Stimulated activated CD8-positive, alpha-beta memory T cell treated with anti-CD3 and anti-CD28 coated beads, Interleukin-7, amount 100 ng/mL, for 1 hour (primary cell): ENCODE results near the gene MFSD6.
A peak's percentile ranks its signal among the peaks of the same experiment; 100 is the strongest.

ENCODE experiments used
- DNase-seq, 2 donors: peaks; one replicate each; pipeline ENCODE4 v3.0.0-alpha.2; 2020; ENCODE audit warnings: low read depth in 2 of 2

The MFSD6 gene

GRCh38 chr2:190529486-190530247 is 121.5 kb downstream of the MFSD6 start:
- no peak for DNase-seq

- no peak for DNase-seq
Observed at GRCh38 chr2:190530248-190530900, 122.2 kb downstream of the MFSD6 start.

- no peak for DNase-seq
Observed at GRCh38 chr2:190532581-190532980, 124.4 kb downstream of the MFSD6 start.

DNA sequence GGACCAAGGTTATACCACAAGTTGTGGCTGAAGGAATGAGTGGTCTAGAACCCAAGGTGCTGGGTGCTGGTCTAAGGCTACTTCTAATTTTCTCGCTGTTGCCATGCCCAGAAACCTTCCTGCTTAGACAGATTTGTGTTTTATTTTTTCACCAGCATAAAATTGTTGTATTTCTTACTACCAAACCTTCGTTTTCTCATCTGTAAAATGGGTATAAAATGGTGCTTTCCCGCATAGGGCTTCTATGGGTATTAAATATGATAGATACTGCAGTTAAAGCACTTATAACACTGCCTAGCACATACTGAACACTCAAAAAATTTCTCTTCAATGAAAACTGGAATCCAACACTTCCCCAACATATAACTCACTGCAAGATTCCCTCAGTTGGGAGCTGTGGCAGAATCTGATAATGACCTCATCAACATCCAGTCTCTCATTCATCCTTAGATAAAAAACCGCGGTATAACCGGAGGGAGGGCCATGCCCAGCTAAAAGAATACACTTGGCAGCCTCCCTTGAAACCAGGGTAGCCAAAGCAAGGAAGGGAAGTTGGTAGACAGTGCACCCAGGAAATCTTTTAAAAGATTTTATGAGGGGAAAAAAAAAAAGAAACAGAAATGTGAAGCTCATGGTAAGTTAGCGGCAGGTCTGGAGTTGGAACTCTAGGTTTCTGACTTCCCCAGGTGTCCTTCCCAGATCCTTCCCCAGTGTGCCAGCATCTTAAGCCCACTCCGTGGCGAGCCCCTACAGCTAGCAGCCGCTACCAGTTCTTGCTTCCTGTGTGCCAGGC is 125.2 kb downstream of the MFSD6 start:
- no peak for DNase-seq

- DNase-seq = peak in 1 of 2 donors; percentile 8
Observed at GRCh38 chr2:190533968-190534309, 125.8 kb downstream of the MFSD6 start.

DNA sequence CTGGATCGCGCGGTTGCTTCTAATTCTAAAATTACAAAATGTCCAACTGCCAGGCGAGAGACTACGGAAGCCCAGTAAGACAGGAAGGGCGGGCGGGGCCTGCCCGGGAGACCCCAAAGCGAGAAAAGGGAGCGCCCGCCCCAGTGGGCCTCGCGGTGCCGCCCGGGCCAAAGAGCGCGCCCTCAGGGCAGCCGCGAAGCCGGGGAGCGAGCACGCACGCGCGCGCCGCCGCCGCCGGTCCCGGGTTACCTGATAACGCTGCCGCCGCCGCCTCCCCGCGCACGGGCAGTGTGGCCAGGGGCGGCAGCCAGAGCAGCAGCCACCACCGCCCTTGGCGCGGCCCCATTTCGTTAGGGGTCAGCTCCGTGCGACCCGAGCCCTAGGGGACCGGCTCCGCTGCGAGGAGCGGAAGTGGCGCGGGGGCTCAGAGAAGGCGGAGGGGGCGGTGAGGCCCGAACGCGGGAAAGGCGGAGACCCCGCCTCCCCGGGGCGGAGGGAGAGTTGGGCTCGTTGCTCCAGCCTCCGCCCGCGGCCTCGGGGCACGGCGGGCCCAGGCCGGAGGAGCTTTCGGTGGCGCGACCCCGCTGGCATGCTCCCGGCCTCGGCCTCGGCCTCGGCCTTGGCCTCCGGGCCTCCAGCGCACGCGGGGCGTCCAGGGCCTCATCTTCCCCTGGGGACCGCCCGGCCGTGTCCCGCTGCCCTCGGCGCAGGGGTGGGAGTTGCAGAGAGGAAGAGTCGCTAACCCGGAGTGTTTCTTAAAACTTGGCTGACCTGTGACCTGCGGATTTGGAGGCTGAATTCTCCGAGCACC is 126.4 kb downstream of the MFSD6 start, which contains the start of gene NEMP2:
Gene NEMP2 (minus strand): TSS at position 413 of the 811 bp plus-strand sequence. CDS start 67 bp downstream, at position 346.
- peak; percentile 62 to 73 for DNase-seq

GRCh38 chr2:190535121-190535439 is 126.9 kb downstream of the MFSD6 start:
- DNase-seq = no peak

GRCh38 chr2:190535586-190535985 is 127.4 kb downstream of the MFSD6 start:
- no peak for DNase-seq

GRCh38 chr2:190537765-190538164 is 129.6 kb downstream of the MFSD6 start:
- DNase-seq = no peak

GRCh38 chr2:190538201-190538600 is 130.0 kb downstream of the MFSD6 start:
- DNase-seq = no peak

DNA sequence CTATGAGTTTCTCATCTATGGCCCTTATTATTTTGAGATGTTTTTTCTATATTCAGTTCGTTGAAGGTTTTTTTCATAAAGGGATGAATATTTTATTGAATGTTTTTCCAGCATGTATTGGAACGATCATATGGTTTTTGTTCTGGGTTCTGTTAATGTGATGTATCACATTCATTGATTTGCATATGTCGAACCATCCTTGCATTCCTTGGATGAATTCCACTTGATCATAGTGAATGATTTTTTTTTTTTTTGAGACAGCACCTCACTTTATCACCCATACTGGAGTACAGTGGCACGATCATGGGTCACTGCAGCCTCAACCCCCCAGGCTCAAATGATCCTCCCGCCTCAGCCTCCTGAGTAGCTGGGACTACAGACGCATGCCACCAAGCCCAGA is 131.9 kb downstream of the MFSD6 start:
- no peak for DNase-seq

- no peak for DNase-seq
Observed at GRCh38 chr2:190545093-190545492, 136.9 kb downstream of the MFSD6 start.

DNA sequence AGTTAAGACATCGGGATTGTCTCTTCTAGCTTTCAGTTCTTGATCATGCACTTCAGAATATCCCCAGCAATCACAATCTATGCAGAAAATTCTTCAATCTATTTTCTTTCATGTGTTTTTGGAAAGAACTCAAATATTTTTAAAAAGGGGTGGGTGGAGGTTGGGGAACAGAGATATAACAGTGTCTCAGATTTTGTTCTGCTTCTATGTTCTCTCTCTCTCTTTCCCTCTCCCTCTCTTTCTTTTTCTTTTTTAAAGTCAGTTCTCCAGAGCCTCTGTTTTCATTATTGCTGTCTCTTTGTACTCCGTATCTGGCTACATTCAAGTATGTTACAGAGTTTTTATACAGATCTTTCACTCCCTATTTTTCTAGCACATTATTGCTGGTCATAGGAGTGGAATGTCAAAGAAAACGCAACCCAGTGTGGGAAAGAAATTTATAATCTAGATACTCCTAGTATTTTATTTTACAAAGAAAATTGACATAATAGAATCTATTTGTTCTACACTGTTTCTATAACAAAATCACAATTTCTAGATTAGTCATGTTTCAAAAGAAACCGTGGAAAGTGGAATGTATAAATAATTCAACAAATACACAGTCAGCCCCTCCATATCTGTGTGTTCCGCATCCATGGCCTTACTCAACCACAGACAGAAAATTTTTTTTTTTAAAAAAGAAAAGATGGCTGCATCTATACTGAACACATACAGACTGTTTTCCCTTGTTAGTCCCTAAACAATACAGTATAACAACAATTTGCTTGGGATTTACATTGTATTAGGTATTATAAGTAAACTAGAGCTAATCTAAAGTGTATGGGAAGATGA is 137.6 kb downstream of the MFSD6 start:
- DNase-seq = no peak

GRCh38 chr2:190546734-190547133 is 138.6 kb downstream of the MFSD6 start:
- DNase-seq = no peak

DNA sequence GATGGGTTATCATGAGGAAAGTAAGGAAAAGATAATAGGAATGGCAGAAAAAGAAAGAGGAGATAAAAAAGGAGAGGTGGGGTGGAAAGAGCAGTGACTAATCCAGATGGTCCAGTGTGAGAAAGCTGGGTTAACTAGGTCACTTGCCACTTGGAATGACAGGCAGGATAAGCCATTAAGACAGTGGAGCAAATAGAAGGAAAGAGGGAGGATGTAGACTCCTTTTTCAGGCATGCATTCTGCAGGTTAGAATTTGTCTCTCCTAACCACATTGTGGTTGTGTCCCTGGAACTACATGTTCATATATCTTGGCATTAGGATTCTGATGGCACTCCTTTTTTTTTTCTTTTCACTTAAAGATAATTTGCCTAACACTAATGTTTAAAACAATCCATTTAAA is 139.7 kb downstream of the MFSD6 start:
- DNase-seq = no peak

- DNase-seq = no peak
Observed at GRCh38 chr2:190550137-190550536, 142.0 kb downstream of the MFSD6 start.
